Measurements from ENCODE around the gene NIPAL1. TPM values are rescaled to one million over a fixed set of nuclear protein-coding genes. Genes with fewer than 3 reads are reported as not detected.

NIPAL1 gene
- total and polyA plus RNA-seq, 10 donors = 0.06 to 2.0 (median 0.51) TPM; not detected in 2

DNA sequence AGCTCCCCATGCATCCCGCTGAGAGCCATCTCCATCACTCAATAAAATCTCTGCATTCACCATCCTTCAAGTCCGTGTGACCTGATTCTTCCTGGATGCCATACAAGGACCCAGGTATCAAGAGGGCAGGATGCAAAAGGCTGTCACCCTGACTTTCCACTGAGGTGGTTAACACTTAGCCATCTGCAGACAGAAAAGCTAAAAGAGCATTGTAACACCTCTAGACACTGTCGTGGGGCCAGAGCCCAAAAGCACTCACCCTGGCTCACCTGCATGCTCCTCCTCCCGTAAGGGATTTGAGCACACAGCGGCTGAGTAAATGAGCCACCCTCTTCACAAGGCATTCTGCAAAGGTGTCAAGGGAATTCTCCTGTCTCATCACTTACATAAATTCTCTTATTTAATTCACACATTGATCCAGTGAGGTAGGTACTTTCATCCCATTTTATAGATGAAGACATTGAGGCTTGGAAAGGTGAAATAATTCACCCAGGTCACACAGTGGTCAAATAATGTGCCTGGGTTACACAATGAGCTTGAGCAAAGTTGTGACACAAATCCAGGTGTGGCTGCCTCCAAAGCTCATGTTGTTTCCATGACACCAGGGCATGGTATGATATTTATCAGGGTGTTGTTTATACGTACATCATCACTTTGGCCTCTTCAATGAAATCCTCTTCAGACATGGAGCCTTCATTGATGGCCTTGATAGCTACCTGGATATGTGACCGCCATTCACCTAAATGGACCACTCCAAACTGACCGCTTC is 69.4 kb downstream of the NIPAL1 start:
- intact Hi-C loops (cut with DNase I; ENCODE audit: low total_unique reads) = loop anchor here (10.0 kb wide), 1 partner anchor 141 kb away; no protein-coding TSS in a partner anchor
- Histone ChIP-seq H3K9me3 (no peaks in the 10 kb centered on the region), H3K27me3 (replicated peaks in 1 of 7) (peaks cover 0 to 8% (median 0%) of the 10 kb centered on the region in 7 donors), H3K36me3 (peaks cover 0 to 22% (median 0%) of the 10 kb centered on the region in 6 donors), H3K4me1 (no peaks in the 10 kb centered on the region), H3K4me3 (no peak overlapping the region), H3K27ac (no peak overlapping the region)
- 66 to 69% (median 67%) methylated on average over 8 of the region's 8 CpGs for WGBS, 5 donors
- no peak for DNase-seq
- TF ChIP-seq POLR2A (IDR thresholded peaks at IDR 0.05) = no peak
- no peak for TF ChIP-seq POLR2AphosphoS5 (IDR thresholded peaks at IDR 0.05)
- TF ChIP-seq, protein P1, sequence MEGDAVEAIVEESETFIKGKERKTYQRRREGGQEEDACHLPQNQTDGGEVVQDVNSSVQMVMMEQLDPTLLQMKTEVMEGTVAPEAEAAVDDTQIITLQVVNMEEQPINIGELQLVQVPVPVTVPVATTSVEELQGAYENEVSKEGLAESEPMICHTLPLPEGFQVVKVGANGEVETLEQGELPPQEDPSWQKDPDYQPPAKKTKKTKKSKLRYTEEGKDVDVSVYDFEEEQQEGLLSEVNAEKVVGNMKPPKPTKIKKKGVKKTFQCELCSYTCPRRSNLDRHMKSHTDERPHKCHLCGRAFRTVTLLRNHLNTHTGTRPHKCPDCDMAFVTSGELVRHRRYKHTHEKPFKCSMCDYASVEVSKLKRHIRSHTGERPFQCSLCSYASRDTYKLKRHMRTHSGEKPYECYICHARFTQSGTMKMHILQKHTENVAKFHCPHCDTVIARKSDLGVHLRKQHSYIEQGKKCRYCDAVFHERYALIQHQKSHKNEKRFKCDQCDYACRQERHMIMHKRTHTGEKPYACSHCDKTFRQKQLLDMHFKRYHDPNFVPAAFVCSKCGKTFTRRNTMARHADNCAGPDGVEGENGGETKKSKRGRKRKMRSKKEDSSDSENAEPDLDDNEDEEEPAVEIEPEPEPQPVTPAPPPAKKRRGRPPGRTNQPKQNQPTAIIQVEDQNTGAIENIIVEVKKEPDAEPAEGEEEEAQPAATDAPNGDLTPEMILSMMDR (IDR thresholded peaks at IDR 0.05 in 8 of 11, conservative IDR thresholded peaks at IDR 0.05 in 3 of 11) = no peak

Other genes with a start within 250 kb of the NIPAL1 start
- 10 to 100 TPM in 1 of 7 donors, 1 to 10 TPM in 3, under 1 TPM in 3; 0.23 to 12.3 (median 1.3) TPM for gene CORIN, start 178.7 kb upstream of the NIPAL1 start, total RNA-seq
- under 1 TPM; 0.26 to 0.48 (median 0.41) TPM for gene CORIN, start 178.7 kb upstream of the NIPAL1 start, polyA plus RNA-seq
- gene NFXL1, start 102.2 kb upstream of the NIPAL1 start, total RNA-seq = 10 to 100 TPM; 12.9 to 18.5 (median 15.5) TPM
- 1 to 10 TPM; 3.8 to 5.4 (median 5.3) TPM for gene NFXL1, start 102.2 kb upstream of the NIPAL1 start, polyA plus RNA-seq
- 10 to 100 TPM in 1 of 7 donors, 1 to 10 TPM in 5, under 1 TPM in 1; 0.39 to 13.2 (median 7.2) TPM for gene CNGA1, start 91 bp upstream of the NIPAL1 start, total RNA-seq
- gene CNGA1, start 91 bp upstream of the NIPAL1 start, polyA plus RNA-seq = 1 to 10 TPM in 2 of 3 donors, under 1 TPM in 1; 0.70 to 2.8 (median 1.2) TPM
- 10 to 100 TPM; 17.0 to 36.6 (median 29.6) TPM for gene TXK, start 117.5 kb downstream of the NIPAL1 start, total RNA-seq
- gene TXK, start 117.5 kb downstream of the NIPAL1 start, polyA plus RNA-seq = 1 to 10 TPM; 3.3 to 6.0 (median 3.5) TPM

Measured in spleen (tissue), 11 donors.